ENCODE results near the gene CCDC187.

The CCDC187 gene

DNA sequence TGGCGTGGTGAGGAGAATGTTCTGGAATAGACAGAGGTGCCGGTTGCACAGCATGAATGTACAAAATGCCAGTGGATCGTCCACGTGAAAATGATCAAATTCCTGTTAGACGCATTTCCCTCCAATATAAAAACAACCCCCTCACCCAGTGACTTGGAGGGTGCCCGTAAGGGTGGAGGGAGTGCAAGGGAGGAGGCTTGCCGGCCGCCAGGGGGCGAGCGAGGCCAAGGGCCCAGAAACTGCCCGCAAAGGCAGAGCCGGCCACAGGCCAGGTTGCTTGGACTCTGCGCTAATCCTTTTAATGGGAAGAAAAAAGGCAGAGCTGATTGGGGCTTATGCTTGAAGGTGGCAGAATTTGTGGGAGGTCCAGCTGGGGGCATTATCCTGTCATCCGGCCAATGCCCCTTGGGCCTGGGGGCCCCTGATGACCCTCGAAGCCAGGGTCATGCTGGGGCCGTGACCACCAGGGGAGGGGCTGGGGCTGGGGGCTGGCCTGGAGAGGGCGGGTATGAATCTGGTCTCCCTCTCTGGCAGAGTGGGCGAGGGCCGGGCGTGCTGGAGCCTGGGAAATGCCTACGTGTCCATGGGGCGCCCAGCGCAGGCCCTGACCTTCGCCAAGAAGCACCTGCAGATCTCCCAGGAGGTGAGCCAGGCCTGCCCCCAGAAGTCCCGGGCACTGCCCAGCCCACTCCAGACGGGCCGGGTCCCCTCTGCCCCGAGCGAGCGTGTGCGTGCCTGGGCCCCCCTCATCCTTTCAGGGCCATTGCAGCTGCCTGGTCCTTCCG is 35.5 kb upstream of the CCDC187 start:
- FAIRE-seq = no peak

DNA sequence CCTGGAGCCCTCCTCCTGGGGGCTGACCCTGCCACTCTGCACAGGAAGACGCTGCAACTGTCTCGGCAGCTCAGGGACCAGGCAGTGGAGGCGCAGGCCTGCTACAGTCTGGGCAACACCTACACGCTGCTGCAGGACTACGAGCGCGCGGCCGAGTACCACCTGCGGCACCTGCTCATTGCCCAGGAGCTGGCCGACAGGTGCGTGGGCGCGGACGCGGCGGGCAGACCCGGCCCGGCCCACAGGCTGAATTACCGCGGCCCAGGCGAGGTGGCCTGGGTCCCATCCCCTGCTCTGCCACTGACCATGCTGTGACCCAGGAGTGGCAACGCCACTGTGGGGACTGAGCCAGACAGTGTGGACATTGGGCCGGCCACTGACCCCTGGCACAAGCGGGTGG is 34.6 kb upstream of the CCDC187 start:
- no peak for FAIRE-seq

DNA sequence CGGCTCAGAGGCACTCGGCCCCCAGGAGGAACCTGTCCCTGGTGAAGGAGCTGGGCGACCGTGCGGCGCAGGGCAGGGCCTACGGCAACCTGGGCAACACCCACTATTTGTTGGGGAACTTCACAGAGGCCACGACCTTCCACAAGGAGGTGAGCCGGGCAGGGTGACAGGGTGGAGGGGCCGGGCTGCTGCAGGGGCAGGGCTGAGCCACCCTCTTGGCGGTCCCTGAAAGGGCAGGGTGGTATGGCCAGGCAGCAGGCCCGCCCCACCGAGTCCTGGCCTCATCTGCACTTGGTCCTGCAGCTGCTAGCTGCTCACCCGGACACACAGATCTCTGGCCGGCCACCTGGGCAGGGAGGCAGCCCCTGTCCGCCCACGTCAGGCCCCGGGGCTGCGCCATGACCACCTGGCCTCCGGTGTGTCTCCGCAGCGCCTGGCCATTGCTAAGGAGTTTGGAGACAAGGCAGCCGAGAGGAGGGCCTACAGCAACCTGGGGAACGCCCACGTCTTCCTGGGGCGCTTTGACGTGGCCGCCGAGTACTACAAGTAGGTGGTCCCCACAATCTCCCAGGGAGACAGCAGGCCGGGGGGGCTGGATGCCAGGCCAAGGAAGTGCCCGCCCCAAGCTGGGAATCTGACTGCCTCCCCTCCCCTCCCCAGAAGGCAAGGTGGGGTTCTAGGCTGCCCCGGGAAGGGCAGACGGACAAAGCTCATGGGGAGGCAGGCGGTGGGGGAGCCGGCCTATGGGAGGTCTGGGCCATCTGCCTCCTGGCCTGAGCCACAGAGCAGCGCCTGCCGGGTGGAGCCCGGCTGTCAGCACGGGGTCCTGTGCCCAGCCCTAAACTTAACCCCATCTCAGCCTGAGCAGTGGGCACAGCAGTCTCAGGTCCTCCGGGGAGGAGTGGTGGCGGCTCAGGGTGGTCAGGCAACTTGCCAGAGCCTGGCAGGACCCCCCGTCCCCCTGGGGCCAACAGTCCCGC is 33.8 kb upstream of the CCDC187 start:
- no peak for FAIRE-seq

DNA sequence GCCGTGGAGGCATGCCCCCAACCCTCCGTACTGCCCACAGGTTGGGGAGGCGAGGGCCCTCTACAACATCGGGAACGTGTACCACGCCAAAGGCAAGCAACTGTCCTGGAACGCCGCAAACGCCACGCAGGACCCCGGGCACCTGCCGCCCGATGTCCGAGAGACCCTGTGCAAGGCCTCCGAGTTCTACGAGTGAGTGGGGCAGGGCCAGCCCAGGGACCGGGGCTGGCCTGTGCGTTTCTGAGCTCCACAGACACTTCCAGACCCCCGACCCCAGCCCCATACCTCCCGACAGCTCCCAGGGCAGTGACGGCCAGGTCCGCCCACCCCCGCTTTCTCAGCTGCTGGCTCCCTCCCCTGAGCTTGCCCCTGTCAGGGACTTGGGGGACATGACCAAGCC is 33.0 kb upstream of the CCDC187 start:
- no peak for FAIRE-seq

DNA sequence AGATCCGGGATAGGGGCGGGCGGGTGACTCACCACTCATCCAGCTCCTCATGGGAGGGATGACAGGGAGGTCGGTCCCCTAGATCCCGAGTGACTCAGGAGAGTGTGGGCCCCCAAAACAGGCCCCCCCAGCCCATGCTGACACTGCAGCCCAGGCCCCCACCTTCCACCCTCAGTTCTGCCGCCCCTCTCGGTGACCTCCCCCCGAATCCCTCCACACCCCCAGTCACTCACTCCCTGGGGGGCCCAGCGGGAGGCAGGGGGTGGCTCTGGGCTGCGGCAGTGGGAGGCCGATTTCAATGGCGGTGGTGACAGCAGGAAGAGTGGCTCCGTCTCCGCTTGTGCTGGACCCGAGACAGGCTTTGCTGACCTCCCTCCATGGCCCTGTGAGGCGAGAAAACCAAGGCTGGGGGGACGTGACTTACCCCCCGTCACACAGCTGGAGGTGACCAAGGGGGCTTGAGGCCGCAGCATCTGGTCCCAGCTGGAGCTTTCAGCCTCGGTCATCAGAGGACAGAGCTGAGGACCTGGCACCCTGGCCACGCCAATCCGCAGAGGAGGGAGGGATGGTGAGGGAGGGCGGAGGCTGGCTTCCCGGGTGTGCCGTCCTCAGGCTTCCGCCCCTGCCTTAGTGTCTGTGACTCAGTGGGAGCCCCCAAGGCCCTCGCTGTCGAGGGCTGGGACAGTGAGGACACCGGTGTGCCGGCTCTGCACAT is 32.4 kb upstream of the CCDC187 start:
- FAIRE-seq = no peak

DNA sequence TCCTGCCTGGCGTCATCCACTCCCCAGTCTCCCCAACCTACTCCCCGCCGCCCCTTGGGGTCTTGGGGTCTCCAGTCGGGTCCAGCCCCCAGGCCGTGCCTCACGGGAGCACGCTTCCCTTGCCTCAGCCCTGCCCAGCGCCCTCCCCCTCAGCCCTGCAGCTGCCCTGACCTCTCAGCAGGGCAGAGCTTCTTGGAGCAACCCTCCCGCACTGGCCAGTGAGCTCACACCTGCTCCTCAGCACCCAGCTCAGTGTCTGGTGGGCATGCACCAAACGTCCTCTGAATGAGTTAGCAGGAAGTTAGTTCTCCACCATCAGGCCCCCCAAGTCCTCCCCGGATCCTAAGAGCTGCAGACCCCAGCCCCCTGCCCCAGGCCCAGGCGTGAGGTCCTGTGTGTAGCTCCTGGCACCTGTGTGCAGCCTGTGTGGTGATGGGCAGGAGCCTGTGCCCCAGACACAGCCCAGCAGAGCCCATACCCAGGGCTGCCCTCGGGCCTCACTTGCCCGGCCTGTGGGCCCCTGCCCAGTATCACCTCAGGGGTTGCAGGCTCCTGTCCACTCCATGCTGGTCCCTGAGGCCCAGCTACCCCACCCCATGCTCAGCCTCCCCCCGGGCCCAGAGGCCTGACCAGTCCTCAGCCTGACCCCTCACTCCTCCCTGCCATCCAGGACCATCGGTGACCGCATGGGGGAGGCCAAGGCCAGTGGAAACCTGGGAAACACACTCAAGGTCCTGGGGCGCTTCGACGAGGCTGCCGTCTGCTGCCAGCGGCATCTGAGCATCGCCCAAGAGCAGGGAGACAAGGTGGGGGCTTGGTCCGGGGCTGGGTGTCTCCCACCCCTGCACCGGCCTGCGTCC is 31.6 kb upstream of the CCDC187 start:
- no peak for FAIRE-seq

DNA sequence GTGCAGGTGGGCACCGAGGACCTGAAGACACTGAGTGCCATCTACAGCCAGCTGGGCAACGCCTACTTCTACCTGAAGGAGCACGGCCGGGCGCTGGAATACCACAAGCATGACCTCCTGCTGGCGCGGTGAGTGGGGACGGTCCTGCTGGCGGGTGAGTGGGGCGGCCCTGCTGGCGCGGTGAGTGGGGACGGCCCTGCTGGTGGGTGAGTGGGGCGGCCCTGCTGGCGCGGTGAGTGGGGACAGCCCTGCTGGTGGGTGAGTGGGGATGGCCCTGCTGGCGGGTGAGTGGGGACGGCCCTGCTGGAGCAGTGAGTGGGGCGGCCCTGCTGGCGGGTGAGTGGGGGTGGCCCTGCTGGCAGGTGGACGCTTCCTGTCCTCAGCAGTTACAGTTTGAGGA is 30.6 kb upstream of the CCDC187 start:
- FAIRE-seq = no peak

DNA sequence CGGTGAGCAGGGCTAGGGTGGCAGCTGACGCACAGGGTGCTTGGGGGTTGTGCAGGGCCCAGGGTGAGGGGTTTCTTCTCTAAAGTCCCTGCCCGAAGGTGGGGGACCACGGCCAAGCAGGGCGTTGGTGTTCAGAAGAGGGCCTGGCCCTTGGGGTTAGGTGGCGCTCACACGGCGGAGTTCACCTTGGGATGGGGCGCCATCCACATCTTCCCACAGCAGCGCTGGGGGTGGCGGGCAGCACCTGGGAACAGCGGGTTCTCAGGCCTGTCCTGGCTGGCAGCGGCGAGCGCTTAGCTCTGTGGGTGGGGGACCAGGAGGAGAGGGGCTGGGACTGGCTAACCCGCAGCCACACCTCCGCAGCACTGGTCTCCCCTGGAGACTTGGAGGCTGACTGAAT is 29.6 kb upstream of the CCDC187 start:
- no peak for FAIRE-seq

DNA sequence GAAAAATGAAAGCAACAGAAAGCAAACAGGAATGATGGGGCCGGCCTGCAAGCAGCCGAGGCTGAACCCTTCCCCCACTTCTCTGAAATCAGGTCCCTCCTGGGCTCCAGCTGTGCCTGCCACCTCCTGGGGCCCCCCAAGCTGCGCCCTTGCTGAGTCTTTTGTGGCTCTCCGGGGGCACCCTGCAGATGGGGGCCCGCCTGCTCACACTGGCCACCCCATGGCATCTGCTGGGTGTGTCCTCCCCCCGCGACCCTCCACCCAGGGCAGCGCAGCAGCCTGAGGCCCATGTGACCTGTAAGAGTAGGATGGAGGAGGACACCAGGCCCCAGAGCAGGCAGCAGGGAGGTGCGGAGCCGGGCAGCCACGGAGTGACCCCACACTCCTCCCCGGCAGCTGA is 29.2 kb upstream of the CCDC187 start:
- no peak for FAIRE-seq

DNA sequence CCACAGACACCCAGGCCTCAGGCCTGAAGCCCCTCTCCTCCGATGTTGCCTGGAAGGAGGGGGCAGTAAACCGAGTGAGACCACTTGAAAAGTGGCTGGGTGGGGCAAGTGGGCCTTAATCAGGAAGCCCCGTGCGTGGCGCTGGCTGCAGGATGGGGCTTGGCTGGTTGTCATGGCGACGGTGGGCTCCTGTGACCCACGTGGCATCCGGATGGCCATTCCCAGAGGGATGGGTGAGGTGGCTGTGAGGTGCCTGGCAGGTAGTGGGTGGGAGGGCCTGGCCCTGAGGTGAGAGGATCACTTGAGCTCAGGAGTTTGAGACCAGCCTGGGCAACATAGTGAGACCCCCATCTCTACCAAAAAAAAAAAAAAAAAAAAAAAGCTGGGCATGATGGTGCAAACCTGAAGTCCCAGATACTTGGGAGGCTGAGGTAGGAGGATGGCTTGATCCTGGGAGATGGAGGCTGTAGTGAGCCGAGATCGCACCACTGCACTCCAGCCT is 28.6 kb upstream of the CCDC187 start:
- no peak for FAIRE-seq

DNA sequence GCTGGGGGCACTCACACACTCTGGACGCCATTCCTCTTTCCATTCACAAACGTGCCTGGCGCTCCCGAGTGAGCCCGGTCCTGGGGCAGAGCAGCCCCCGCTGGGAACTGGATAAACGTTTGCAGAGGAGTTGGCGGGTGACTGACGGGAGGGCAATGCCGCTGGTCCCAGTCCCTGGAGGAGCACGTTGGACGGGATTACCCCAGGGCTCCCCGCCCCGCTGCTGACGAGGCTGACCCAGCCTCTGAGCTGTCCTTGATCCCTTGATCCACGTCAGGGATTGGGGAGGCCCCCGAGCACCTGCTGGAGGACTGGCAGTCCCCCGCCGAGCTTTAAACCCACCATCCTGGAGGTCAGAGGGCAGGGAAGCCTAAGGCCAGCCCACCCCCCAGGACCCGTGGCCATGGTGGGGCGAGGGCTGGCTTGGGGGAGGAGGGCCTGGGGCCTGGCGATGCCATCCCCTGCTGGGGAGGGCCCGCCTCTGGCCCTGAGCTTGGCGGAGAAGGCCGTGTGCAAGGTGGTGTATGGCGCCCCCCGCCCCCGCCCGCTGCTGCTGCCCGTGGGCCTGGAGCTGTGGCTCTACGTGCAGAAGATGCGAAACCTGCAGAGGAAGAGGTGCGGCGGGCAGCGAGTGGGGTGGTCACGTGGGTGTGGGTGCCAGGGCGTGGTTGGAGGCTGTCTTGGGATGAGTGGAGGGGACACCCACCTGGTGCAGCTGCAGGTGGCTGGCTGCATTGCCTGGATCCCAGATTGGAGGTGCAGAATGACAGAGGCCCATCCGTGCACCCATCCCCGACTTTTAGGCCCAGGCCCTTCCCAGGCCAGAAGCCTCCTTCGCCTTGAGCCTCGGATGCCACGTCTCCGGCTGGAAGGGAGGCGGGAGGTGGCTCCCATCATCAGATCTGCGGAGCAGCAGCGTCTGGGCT is 27.9 kb upstream of the CCDC187 start:
- FAIRE-seq = no peak

DNA sequence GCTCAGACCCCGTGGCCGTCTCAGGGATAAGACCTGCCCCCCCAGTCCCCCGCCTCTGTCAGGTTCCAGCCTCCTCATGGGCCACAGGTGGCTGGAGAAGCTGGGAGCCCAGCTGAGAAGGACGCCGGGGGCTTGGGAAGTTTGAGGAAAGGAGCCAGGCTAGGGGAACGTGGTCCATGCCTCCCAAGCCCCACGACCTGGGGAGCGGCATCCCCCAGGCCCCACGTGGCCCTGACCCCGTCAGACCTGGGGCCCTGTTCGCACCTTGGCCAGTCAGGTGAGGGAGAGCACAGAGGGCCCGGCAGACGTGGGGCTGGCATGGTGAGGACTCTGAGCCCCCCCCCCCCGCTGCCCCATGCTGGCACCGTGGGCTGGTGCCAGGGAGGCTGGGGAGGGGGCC is 27.1 kb upstream of the CCDC187 start:
- no peak for FAIRE-seq

DNA sequence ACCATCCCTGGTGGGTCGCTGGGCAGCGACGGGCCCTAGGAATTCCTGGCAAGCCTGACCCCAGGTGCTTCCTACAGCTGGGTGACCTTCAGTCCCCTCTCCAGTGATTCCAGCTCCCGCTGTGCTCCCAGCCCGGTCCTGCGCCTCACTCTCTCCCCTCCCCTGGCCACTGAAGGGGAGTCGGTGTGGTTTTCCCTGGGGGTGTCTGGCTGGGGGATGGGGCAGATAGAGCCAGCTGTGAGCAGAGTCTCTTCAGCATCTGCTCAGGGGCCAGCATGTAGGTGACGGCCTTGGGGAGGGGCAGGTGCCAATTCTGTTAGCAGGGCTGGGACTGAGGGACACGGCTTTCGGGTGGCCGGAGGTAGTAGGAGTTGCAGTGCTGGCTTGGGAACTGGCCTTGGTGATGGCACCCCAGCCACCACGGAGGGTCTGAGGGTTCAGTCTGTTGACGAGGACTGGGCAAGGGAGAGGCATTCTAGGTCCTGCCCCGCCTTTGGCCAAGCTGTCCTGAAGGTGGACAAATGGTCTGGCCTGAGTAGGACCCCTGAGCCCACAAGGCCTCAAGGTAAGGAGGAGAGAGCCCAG is 26.6 kb upstream of the CCDC187 start:
- FAIRE-seq = no peak

DNA sequence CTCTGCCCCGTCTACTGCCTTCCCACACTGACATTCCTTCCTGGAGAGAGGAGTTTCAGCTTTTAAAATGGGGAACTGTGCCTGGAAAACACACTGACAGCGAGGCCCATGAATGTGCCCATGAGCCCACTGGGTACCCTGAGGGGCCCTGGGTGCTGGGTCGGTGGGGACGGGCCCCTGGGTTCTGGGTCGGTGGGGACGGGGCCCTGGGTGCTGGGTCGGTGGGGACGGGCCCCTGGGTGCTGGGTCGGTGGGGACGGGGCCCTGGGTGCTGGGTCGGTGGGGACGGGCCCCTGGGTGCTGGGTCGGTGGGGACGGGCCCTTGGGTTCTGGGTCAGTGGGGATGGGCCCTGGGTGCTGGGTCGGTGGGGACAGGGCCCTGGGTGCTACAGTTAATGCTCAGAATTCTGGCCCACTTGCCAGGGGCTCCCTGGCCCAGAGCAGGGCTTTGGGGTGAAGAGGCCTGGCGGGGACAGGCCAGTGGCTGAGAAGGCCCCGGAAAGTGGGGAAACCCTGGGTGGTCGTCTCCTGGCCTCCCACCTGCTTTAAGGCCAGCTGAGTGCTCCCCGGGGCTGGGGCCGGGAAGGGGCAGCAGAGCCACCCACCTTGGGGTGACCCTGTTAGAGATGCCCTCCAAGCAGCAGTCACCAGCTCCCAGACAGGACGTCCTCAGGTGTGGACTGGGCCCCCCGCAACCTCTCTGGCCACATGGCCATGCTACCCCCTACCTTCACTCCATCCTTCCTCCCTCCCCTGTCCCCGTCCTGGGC is 25.9 kb upstream of the CCDC187 start:
- FAIRE-seq = no peak

DNA sequence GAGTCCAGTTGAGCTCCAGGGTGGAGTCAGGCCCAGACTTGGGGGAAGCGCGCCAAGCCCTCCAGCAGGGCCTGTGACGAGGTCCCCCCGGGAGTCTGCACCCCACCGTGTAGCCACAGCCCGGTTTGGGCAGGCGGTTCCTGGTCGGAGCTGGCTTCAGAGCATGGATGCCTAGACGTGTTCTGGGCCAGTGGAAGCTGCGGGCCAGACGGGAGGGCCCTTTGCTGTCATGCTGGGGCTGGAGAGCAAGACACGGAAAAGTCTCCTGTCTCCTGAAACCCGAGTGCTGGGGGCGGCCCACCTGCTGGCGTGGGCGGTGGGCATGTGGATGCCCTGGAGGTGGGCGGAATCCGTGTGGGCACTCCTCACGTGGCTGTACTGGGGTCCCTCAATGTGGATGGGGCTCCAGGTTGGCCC is 25.3 kb upstream of the CCDC187 start:
- FAIRE-seq = no peak

DNA sequence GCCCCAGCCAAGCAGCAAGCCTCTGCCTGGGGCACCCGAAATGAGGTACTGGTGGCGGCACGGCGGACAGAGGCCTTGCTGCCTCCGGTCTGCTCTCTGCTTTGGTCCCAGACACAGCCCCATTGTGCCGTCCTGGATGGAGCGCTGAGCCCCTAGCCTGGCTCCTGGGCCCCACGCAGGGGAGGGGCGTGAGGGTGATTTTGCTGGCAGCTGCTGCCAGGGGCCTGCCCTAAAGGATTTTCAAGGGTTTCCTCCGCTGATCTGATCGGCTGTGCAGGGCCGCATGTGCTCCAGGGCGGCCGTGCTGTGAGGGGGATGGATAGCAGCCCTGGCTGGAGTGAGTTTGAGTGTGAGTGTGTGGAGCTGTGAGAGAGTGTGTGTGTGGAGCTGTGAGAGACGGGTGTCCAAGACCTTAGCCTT is 24.7 kb upstream of the CCDC187 start:
- no peak for FAIRE-seq

DNA sequence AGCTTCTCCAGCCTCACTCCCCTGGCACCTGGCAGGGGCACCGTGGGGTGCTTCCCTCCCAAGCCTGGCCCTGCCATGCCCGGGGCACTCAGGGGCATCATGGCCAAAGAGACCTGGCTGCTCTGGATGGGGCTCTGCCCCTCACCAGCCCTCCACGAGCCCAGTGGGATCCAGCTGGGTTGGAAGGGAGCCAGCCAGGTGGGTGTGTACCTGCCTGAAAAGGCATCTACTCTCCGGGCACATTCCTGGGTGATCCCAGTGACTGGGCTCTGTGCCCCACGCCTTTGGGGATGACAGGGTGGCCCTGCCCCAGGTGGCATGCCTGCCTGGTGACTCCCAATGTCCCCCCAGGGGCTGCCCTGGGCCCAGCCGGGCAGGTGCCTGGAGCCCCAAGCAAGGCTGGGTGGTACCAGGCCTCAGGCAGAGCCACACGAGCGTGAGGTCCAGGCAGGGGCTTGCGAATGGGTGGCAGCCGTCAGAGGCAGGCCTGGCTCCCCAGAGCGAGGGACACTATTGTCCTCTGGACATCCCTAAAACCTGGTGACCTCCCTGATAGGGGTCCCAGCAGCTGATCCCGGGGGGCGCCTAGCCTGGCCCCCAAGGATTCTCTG is 24.2 kb upstream of the CCDC187 start:
- FAIRE-seq = no peak

DNA sequence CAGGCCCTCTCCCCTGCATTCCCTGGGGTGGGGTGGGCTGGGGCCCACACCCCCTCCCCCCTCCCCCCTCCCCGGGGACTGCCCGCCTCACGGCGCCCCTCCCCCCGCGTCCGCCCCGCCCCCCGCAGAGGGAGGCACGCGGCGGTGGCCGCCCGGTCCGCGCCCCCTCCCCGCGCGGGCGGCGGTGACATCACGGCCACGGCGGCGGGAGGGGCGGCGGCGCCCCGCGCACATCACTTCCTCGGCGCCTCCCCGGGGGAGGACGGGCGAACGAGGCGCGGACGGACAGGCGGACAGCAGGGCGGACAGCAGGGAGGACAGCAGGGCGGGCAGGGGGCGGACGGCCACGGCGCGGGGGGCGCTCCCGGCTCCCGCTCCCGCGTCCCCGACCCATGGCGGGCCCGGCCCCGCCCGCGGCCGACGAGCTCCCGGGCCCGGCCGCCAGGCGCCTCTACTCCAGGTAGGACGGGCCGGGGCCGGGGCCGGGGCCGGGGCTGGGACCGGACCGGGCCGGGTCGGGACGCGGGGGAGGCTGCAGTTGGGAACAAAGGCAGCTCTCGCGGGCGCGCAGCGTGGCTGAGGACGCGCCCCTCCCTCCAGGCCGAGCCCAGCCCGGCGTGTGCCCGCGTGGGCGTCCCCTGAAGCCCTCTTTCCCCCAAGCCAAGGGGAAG is 23.5 kb upstream of the CCDC187 start, which contains the start of gene GPSM1:
Gene GPSM1 (plus strand): TSS at position 236 of the 671 bp plus-strand sequence. CDS start 157 bp downstream, at position 393.
- no peak for FAIRE-seq

Data from TTC549 (cell line).